Measurements from ENCODE around the gene CSNK2A2.

CSNK2A2 gene

DNA sequence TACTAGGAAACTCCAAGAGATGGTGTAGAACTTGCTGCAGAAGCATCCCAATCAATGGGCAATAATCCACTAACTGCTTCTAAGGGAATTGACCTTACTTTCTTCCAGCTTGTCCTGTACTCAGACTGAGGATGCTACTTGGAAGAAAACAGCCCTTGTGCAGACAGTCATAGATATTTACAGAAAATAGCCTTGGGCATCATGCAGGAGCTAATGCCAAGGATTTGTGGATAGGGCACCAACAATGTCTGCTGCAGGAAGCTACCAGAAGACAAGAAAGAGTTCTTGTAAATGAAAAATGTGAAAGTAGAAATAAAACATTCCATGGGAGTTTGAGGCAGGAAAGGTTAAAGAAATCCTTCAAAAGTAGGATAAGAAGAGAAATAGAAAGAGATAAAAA lies 21.5 kb upstream of the CSNK2A2 start:
- Histone ChIP-seq H3F3A (ENCODE audit: insufficient read depth, low read length) (no peaks in the 10 kb centered on the region), H3K36me3 (replicated peaks; ENCODE audit: insufficient read depth, low read length) (no peaks in the 10 kb centered on the region), H3K27ac (ENCODE audit: low read length) (no peak overlapping the region), H3K4me1 (ENCODE audit: low read length) (no peaks in the 10 kb centered on the region), H3K9me3 (replicated peaks; ENCODE audit: insufficient read depth, low read length) (no peaks in the 10 kb centered on the region), H2AFZ (ENCODE audit: low read length) (no peak overlapping the region), H3K9ac (ENCODE audit: low read length) (no peak overlapping the region), H3K4me2 (ENCODE audit: low read depth, low read length) (no peak overlapping the region), H3K27me3 (replicated peaks; ENCODE audit: insufficient read depth, low read length) (no peaks in the 10 kb centered on the region), H4K20me1 (ENCODE audit: insufficient read depth, low read length) (no peaks in the 10 kb centered on the region), H3K9me2 (replicated peaks; ENCODE audit: insufficient read depth, low read length) (no peaks in the 10 kb centered on the region), H3K79me2 (ENCODE audit: low read length) (no peaks in the 10 kb centered on the region), H3K4me3 (ENCODE audit: low read length) (no peak overlapping the region)
- no peak for DNase-seq
- TF ChIP-seq, protein P1, sequence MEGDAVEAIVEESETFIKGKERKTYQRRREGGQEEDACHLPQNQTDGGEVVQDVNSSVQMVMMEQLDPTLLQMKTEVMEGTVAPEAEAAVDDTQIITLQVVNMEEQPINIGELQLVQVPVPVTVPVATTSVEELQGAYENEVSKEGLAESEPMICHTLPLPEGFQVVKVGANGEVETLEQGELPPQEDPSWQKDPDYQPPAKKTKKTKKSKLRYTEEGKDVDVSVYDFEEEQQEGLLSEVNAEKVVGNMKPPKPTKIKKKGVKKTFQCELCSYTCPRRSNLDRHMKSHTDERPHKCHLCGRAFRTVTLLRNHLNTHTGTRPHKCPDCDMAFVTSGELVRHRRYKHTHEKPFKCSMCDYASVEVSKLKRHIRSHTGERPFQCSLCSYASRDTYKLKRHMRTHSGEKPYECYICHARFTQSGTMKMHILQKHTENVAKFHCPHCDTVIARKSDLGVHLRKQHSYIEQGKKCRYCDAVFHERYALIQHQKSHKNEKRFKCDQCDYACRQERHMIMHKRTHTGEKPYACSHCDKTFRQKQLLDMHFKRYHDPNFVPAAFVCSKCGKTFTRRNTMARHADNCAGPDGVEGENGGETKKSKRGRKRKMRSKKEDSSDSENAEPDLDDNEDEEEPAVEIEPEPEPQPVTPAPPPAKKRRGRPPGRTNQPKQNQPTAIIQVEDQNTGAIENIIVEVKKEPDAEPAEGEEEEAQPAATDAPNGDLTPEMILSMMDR (IDR thresholded peaks at IDR 0.05; ENCODE audit: low read length): no peak
- TF ChIP-seq EZH2 (optimal IDR thresholded peaks at IDR 0.05; ENCODE audit: low read depth, low read length) (no peak), EZH2phosphoT487 (IDR thresholded peaks at IDR 0.05; ENCODE audit: low read length) (no peak)

DNA sequence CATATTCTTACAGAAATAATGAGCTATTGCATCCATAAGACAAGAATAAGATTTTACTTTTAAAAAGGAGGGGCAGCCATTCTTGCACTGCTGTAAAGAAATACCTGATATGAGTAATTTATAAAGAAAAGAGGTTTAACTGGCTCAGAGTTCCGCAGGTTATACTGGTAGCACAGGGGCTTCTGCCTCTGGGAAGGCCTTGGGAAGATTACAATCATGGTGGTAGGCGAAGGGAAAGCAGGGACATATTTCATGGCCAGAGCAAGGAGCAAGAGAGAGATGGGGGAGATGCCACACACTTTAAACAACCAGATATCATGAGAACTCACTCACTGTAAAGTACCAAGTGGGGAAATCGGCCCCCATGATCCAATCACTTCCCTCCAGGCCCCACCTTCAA lies 20.9 kb upstream of the CSNK2A2 start:
- Histone ChIP-seq H3F3A (ENCODE audit: insufficient read depth, low read length) (no peaks in the 10 kb centered on the region), H3K9me3 (replicated peaks; ENCODE audit: insufficient read depth, low read length) (no peaks in the 10 kb centered on the region), H3K4me1 (ENCODE audit: low read length) (no peaks in the 10 kb centered on the region), H3K9me2 (replicated peaks; ENCODE audit: insufficient read depth, low read length) (no peaks in the 10 kb centered on the region), H3K79me2 (ENCODE audit: low read length) (no peaks in the 10 kb centered on the region), H2AFZ (ENCODE audit: low read length) (no peak overlapping the region), H3K4me2 (ENCODE audit: low read depth, low read length) (no peak overlapping the region), H3K27ac (ENCODE audit: low read length) (no peak overlapping the region), H3K36me3 (replicated peaks; ENCODE audit: insufficient read depth, low read length) (no peaks in the 10 kb centered on the region), H3K27me3 (replicated peaks; ENCODE audit: insufficient read depth, low read length) (no peaks in the 10 kb centered on the region), H3K9ac (ENCODE audit: low read length) (no peak overlapping the region), H4K20me1 (ENCODE audit: insufficient read depth, low read length) (no peaks in the 10 kb centered on the region), H3K4me3 (ENCODE audit: low read length) (no peak overlapping the region)
- TF ChIP-seq EZH2 (optimal IDR thresholded peaks at IDR 0.05; ENCODE audit: low read depth, low read length): no peak
- DNase-seq: no peak

DNA sequence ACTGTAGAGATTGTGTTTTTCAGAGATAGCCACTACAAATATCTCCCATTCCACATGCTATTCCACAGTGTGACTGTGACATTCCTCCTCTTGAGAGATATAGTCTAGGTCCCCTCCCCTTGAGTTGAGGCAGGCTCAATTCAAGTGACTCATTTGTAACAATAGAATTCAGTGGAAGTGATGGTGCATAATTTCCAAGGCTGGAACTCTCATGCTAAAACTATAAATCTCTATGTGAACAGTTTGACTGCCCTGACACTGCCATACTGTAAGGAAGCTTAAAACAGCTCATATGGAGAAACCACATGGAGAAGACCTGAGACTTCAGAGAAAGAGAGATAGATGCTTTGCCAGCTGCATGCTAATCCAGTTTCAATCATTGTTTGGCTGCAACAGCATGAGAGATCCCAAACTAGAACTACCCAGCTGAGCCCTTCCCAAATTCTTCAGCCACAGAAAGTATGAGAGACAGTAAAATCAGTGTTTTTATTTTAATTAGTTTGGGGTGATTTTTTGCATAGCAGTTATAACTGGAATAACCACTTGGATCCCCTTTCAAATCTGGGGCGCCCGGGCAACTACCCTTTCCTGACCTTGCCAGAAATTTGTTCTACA lies 19.5 kb upstream of the CSNK2A2 start:
- H2AFZ ChIP-seq (ENCODE audit: low read length): no peak overlapping the region
- no peak overlapping the region for H3K27ac ChIP-seq (ENCODE audit: low read length)
- H3K36me3 ChIP-seq (replicated peaks; ENCODE audit: insufficient read depth, low read length): no peaks in the 10 kb centered on the region
- no peaks in the 10 kb centered on the region for H3K27me3 ChIP-seq (replicated peaks; ENCODE audit: insufficient read depth, low read length)
- H3K9me2 ChIP-seq (replicated peaks; ENCODE audit: insufficient read depth, low read length): no peaks in the 10 kb centered on the region
- H4K20me1 ChIP-seq (ENCODE audit: insufficient read depth, low read length): no peaks in the 10 kb centered on the region
- TF ChIP-seq, protein P1 (IDR thresholded peaks at IDR 0.05; ENCODE audit: low read length): no peak
- TF ChIP-seq EZH2 (optimal IDR thresholded peaks at IDR 0.05; ENCODE audit: low read depth, low read length): no peak
- H3K9ac ChIP-seq (ENCODE audit: low read length): no peak overlapping the region
- no peak overlapping the region for H3K4me3 ChIP-seq (ENCODE audit: low read length)
- DNase-seq: no peak
- no peaks in the 10 kb centered on the region for H3K79me2 ChIP-seq (ENCODE audit: low read length)
- no peaks in the 10 kb centered on the region for H3K4me1 ChIP-seq (ENCODE audit: low read length)
- H3F3A ChIP-seq (ENCODE audit: insufficient read depth, low read length): no peaks in the 10 kb centered on the region
- no peaks in the 10 kb centered on the region for H3K9me3 ChIP-seq (replicated peaks; ENCODE audit: insufficient read depth, low read length)
- H3K4me2 ChIP-seq (ENCODE audit: low read depth, low read length): no peak overlapping the region

DNA sequence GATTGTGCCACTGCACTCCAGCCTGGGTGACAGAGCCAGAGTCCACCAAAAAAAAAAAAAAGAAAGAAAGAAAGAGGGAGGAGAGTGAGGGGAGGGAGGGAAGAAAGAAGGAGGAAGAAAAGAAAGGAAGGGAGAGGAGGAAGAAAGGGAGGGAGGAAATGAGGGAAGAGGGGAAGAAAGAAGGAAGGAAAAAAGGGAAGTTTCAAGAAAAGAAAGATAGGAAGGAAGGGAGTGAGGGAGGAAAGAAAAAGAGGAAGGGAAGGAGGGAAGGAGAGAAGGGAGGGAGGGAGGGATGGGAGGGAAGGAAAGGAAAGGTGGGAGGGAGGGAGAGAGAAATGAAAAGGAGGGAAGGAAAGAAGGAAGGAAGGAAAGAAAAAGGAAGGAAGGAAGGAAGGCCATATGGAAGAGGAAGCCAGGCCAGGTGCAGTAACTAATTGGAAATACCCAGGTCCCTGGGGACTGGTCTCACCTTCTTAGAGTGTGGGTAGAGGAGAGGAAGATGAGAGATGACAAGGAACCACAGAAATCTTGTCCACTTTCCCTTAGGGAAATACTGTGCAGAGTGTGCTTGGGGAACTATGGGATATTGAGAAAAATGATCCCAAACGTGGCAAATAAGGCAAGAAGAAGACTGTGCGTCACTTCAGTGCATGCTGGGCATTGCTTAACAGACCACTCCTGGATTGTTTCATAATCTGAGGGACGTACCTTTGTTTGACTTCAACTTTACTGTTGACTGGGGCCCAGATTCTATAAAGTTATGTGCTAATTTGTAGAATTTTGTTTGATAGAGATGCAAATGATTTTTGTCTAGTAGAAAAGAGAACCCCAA lies 15.1 kb upstream of the CSNK2A2 start:
- Histone ChIP-seq H2AFZ (ENCODE audit: low read length) (no peak overlapping the region), H3K79me2 (ENCODE audit: low read length) (no peaks in the 10 kb centered on the region), H3K4me1 (ENCODE audit: low read length) (no peaks in the 10 kb centered on the region), H3K4me3 (ENCODE audit: low read length) (no peak overlapping the region), H3K36me3 (replicated peaks; ENCODE audit: insufficient read depth, low read length) (no peaks in the 10 kb centered on the region), H4K20me1 (ENCODE audit: insufficient read depth, low read length) (no peaks in the 10 kb centered on the region), H3K9me2 (replicated peaks; ENCODE audit: insufficient read depth, low read length) (no peaks in the 10 kb centered on the region), H3K27me3 (replicated peaks; ENCODE audit: insufficient read depth, low read length) (no peaks in the 10 kb centered on the region), H3K9me3 (replicated peaks; ENCODE audit: insufficient read depth, low read length) (no peaks in the 10 kb centered on the region), H3K9ac (ENCODE audit: low read length) (no peak overlapping the region), H3F3A (ENCODE audit: insufficient read depth, low read length) (no peaks in the 10 kb centered on the region), H3K27ac (ENCODE audit: low read length) (no peak overlapping the region), H3K4me2 (ENCODE audit: low read depth, low read length) (no peak overlapping the region)
- no peak for DNase-seq
- TF ChIP-seq, protein P1 (IDR thresholded peaks at IDR 0.05; ENCODE audit: low read length): no peak
- TF ChIP-seq EZH2 (optimal IDR thresholded peaks at IDR 0.05; ENCODE audit: low read depth, low read length): no peak
- TF ChIP-seq EZH2phosphoT487 (IDR thresholded peaks at IDR 0.05; ENCODE audit: low read length): no peak

Measured in MM.1S (cell line).